HFFc6 (cell line): ENCODE results near the gene ERICH3. TPM values are rescaled to one million over a fixed set of nuclear protein-coding genes. Genes with fewer than 3 reads are reported as not detected.

ENCODE experiments used
- DNase-seq: peaks from one replicate; pipeline ENCODE4 v3.0.0-alpha.2; 2018
- H3K27ac Mint-ChIP-seq: 2 replicates; pipeline ENCODE4 v1.8.0; 2020; ENCODE audit warnings: mild to moderate bottlenecking, mixed read lengths
- H3K27me3 Mint-ChIP-seq: 2 replicates; pipeline ENCODE4 v1.8.0; 2021; ENCODE audit warnings: mild to moderate bottlenecking, moderate library complexity, mixed read lengths; ENCODE audit not compliant: insufficient read depth
- H3K36me3 Mint-ChIP-seq: 2 replicates; pipeline ENCODE4 v1.8.0; 2021; ENCODE audit warnings: low read depth, mixed read lengths
- H3K4me1 Mint-ChIP-seq: 2 replicates; pipeline ENCODE4 v1.8.0; 2020; ENCODE audit warnings: low read depth, mixed read lengths
- H3K4me3 Mint-ChIP-seq: 2 replicates; pipeline ENCODE4 v1.8.0; 2020; ENCODE audit warnings: mild to moderate bottlenecking, moderate library complexity, mixed read lengths
- H3K9me3 Mint-ChIP-seq: 2 replicates; pipeline ENCODE4 v1.8.0; 2020; ENCODE audit warnings: mild to moderate bottlenecking, mixed read lengths
- total RNA-seq, 6 experiments: library from RNA; stranded (reverse); fragmentation: NEBNext Ultra II Directional; extraction: Animal tissue kit (Norgen Biotek cat#: 25700); gene quantifications; 2 replicates in 1 of 6; 3 replicates in 5 of 6; pipeline ENCODE4 v1.2.3, GENCODE V29; 2021
- TF ChIP-seq, protein P1 (sequence below): fragments of 200-600 bp; sonication (generic); IDR thresholded peaks from 2 replicates; pipeline ENCODE4 v1.5.0; 2021; ENCODE audit warnings: antibody characterized with exemption, mild to moderate bottlenecking

ERICH3 gene
- total RNA-seq, 6 experiments from 2014 or later: not detected

DNA sequence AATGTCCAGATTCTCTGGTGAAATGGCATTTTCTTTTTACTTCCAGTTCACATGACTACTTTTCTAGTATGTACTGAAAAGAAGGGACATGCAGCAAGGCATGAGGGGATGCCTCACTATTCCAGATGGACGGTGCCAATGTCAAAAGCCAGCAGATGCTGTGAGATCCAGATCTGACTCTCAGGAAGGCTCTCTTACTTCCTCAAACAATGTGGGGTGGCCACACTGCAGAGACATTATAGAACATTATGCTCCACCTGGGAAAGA lies 41.6 kb upstream of the ERICH3 start:
- H3K36me3 Mint-ChIP-seq: peaks cover 11% of the 10 kb centered on the region
- no peaks in the 10 kb centered on the region for H3K9me3 Mint-ChIP-seq
- H3K27ac Mint-ChIP-seq: no peak overlapping the region
- H3K4me3 Mint-ChIP-seq: no peak overlapping the region
- peaks cover 9% of the 10 kb centered on the region; the same call in 1 of the 2 replicates for H3K4me1 Mint-ChIP-seq
- no peaks in the 10 kb centered on the region for H3K27me3 Mint-ChIP-seq
- TF ChIP-seq, protein P1, sequence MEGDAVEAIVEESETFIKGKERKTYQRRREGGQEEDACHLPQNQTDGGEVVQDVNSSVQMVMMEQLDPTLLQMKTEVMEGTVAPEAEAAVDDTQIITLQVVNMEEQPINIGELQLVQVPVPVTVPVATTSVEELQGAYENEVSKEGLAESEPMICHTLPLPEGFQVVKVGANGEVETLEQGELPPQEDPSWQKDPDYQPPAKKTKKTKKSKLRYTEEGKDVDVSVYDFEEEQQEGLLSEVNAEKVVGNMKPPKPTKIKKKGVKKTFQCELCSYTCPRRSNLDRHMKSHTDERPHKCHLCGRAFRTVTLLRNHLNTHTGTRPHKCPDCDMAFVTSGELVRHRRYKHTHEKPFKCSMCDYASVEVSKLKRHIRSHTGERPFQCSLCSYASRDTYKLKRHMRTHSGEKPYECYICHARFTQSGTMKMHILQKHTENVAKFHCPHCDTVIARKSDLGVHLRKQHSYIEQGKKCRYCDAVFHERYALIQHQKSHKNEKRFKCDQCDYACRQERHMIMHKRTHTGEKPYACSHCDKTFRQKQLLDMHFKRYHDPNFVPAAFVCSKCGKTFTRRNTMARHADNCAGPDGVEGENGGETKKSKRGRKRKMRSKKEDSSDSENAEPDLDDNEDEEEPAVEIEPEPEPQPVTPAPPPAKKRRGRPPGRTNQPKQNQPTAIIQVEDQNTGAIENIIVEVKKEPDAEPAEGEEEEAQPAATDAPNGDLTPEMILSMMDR: no peak
- DNase-seq: no peak

DNA sequence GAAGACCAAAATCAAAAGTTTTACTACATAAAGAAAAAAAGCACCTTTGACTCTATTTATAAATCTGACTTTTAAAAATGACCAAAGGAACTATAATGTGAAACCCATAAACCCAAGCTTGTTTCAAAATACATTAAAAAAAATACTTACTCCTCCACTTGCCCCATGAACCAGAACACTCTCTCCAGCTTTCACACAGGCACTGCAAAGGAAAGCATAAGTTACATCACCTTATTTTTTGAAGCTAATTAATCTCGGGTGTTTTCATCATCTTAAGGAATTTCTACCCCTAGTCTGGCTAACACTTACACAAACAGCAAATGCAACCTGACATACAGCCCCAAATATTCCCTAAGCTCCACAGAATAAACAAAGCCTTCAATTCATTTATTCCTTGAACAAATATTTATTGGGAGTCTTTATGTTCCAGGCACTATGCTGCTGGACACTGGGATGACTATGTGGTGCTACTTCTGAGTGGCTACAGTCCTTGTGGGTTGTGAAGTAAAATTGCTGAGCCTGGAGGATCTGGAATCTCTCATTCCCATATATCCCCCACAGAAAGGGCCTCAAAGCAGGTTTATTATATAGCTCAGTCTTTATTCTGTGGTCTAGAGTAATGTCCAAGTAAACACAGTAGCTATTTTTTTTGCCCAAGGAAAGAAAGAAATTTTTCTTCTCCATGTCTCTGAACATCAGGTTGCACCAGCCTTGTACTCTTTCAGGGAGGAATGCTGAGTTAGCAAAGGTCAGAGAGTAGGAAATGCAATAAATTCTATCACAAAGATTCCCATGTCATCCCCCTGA lies 41.0 kb upstream of the ERICH3 start:
- no peaks in the 10 kb centered on the region for H3K9me3 Mint-ChIP-seq
- no peak overlapping the region for H3K4me3 Mint-ChIP-seq
- no peaks in the 10 kb centered on the region for H3K27me3 Mint-ChIP-seq
- TF ChIP-seq, protein P1: no peak
- DNase-seq: no peak
- peaks cover 9% of the 10 kb centered on the region; the same call in 1 of the 2 replicates for H3K4me1 Mint-ChIP-seq
- no peak overlapping the region for H3K27ac Mint-ChIP-seq
- H3K36me3 Mint-ChIP-seq: peaks cover 11% of the 10 kb centered on the region

DNA sequence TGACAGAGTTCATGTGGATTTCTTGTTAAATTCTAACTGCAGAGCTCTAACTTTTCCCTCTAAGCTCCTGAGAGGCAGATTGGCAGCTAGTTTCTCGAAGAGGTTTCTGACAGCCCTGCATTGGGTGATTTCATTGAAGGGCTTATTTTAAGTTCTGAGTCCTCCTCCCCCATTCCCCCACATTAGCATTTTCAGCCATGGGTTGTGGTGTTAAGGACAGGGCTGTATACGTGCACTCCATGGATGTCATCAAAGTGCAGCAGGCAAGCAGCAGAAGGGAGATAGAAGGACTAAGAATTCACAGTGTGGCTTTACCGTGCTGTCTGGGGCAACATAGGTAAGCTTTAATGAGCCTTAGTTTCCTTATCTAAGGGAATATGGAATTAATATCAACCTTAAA lies 40.3 kb upstream of the ERICH3 start:
- Mint-ChIP-seq H3K27me3 (no peaks in the 10 kb centered on the region), H3K27ac (no peak overlapping the region), H3K36me3 (peaks cover 13% of the 10 kb centered on the region), H3K4me1 (peaks cover 9% of the 10 kb centered on the region; the same call in 1 of the 2 replicates), H3K4me3 (no peak overlapping the region), H3K9me3 (no peaks in the 10 kb centered on the region)
- TF ChIP-seq, protein P1: no peak
- DNase-seq: no peak

DNA sequence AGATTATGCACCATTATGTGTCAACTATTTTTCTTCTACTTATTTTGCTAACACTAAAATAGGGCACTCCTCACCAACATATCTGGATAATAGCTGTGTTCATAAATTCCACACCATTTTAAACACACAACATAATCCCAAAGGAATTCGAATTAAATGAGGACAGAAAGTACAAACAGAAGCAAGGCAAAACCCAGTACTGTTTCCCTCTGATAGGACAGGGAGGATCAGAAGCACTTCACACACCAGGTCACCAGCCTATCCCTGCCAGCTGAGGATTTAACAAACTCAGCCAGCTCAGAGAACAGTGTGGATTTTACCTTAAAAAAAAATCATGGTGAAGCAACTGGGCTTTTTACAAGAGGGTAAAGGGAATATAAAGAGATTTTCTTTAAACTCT lies 39.3 kb upstream of the ERICH3 start:
- H3K4me1 Mint-ChIP-seq: peaks cover 9% of the 10 kb centered on the region; the same call in 1 of the 2 replicates

DNA sequence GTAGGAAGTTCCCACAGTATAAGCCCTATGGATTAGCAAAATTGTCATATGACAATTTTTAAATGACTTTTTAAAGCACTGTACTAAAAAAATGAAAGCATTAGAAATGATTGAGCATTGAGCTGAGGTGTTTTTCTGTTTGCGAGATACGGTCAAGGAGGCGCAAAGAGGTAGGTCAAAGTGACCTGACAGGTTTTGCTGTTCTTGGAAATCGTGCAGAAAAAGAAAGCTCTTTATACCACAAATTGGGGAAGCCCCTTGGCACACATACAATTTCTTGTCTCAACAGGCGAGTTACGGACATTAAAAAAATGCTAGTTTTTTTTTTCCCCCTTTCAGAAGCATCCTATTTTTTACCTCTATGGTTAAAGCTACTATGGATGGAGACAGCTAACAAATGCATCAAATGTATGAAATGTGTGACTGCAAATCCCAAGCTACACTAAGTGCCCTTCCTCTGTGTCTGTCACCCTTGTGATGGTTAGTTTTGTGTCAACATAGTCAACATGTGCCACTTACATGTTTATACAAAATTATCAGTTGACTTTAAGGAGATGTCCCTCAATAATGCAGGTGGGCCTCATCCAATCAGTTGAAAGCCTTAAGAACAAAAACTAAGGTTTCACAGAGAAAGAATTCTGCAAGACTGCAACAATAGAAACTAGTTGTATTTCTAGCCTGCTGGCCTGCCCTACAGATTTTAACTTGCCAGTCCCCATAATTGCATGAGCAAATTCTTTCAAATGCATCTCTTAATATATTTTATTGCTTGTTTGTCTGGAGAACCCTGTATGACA lies 30.0 kb upstream of the ERICH3 start:
- Mint-ChIP-seq H3K4me1 (no peaks in the 10 kb centered on the region), H3K4me3 (no peak overlapping the region), H3K36me3 (peaks cover 4% of the 10 kb centered on the region), H3K9me3 (no peaks in the 10 kb centered on the region), H3K27me3 (no peaks in the 10 kb centered on the region; the same call in 1 of the 2 replicates), H3K27ac (no peak overlapping the region)
- DNase-seq: no peak
- TF ChIP-seq, protein P1: no peak

More for the DNA sequence above, 39.3 kb upstream of the ERICH3 start:
- peaks cover 17% of the 10 kb centered on the region for H3K36me3 Mint-ChIP-seq
- no peak overlapping the region for H3K4me3 Mint-ChIP-seq
- TF ChIP-seq, protein P1: no peak
- no peaks in the 10 kb centered on the region for H3K27me3 Mint-ChIP-seq
- H3K9me3 Mint-ChIP-seq: no peaks in the 10 kb centered on the region
- no peak for DNase-seq
- H3K27ac Mint-ChIP-seq: no peak overlapping the region
